ENCODE data around the gene BIN2. TPM values are rescaled to one million over a fixed set of nuclear protein-coding genes. Genes with fewer than 3 reads are reported as not detected.

BIN2 gene
- total RNA-seq, 1 experiment from 2014 or later, result not detected

- H3K27ac Mint-ChIP-seq (ENCODE audit: low read depth, unreplicated experiment), result no peak within 1 kb of the TSS
Observed at GRCh38 chr12:51346581-51346980, 22.6 kb upstream of the BIN2 start, which contains the start of gene CELA1. Gene CELA1 (minus strand): TSS chr12:51346679. CDS start chr12:51346638, 41 bp downstream.

GRCh38 chr12:51345681-51346080 lies 21.7 kb upstream of the BIN2 start:
- Mint-ChIP-seq H3K27ac (ENCODE audit: low read depth, unreplicated experiment) (no peak overlapping the region), H3K27me3 (ENCODE audit: insufficient read depth, unreplicated experiment) (no peaks in the 10 kb centered on the region), H3K4me3 (ENCODE audit: unreplicated experiment) (no peak overlapping the region), H3K36me3 (ENCODE audit: insufficient read depth, unreplicated experiment) (peaks cover 3% of the 10 kb centered on the region), H3K9me3 (ENCODE audit: unreplicated experiment) (no peaks in the 10 kb centered on the region), H3K4me1 (ENCODE audit: insufficient read depth, unreplicated experiment) (peaks cover 4% of the 10 kb centered on the region)
- no peak for DNase-seq (ENCODE audit: unreplicated experiment)
- TF ChIP-seq CTCF (IDR thresholded peaks at IDR 0.05; ENCODE audit: unreplicated experiment), result no peak
- BruUV-seq (replicated peaks), result no TSS peak
- ChIA-PET POLR2A (interaction anchor here (0.6 kb wide), 1 partner anchor 133 kb away, joined by 3 read pairs; no protein-coding TSS in a partner anchor), CTCF (no interaction called here)
- intact Hi-C loops (cut with micrococcal nuclease), result no loop called here

More at GRCh38 chr12:51346581-51346980, 22.6 kb upstream of the BIN2 start, which contains the start of gene CELA1:
- H3K4me1 Mint-ChIP-seq (ENCODE audit: insufficient read depth, unreplicated experiment), result no peaks in the 10 kb centered on the region
- intact Hi-C loops (cut with micrococcal nuclease), result no loop called here
- H3K27me3 Mint-ChIP-seq (ENCODE audit: insufficient read depth, unreplicated experiment), result no peaks in the 10 kb centered on the region
- no TSS peak for BruUV-seq (replicated peaks)
- TF ChIP-seq CTCF (IDR thresholded peaks at IDR 0.05; ENCODE audit: unreplicated experiment), result no peak
- no peak for DNase-seq (ENCODE audit: unreplicated experiment)
- ChIA-PET POLR2A (no interaction called here), CTCF (no interaction called here)
- H3K9me3 Mint-ChIP-seq (ENCODE audit: unreplicated experiment), result no peaks in the 10 kb centered on the region
- H3K4me3 Mint-ChIP-seq (ENCODE audit: unreplicated experiment), result no peak within 1 kb of the TSS
- H3K36me3 Mint-ChIP-seq (ENCODE audit: insufficient read depth, unreplicated experiment), result peaks cover 5% of the 10 kb centered on the region

DNA sequence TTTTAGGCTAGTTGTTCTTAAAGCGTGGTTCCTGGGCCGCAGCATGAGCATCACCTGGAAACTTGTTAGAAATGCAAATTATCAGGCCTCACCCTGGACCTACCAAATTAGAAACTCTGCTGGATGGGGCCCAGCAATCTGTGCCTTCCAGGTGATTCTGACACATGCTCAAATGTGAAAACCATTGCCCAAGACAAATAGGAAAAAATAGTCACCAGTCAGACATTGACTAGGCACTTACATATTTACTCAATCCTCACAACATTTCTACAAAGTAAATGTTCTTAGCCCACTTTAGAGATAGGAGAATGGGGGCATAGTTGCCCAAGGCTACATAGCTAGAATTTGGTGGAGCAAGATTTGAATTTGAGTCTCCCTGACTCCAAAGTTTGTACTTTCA lies 19.2 kb upstream of the BIN2 start:
- no peaks in the 10 kb centered on the region for H3K27me3 Mint-ChIP-seq (ENCODE audit: insufficient read depth, unreplicated experiment)
- no peaks in the 10 kb centered on the region for H3K9me3 Mint-ChIP-seq (ENCODE audit: unreplicated experiment)
- no peaks in the 10 kb centered on the region for H3K36me3 Mint-ChIP-seq (ENCODE audit: insufficient read depth, unreplicated experiment)
- no peak overlapping the region for H3K27ac Mint-ChIP-seq (ENCODE audit: low read depth, unreplicated experiment)
- H3K4me1 Mint-ChIP-seq (ENCODE audit: insufficient read depth, unreplicated experiment), result peaks cover 4% of the 10 kb centered on the region
- ChIA-PET CTCF (interaction anchor here (0.6 to 6.8 kb wide), 6 partner anchors 11 to 699 kb away, joined by 3 to 110 read pairs (median 3); partner anchors contain the start of gene SMAGP), POLR2A (interaction anchor here (5.0 kb wide), 1 partner anchor 73 kb away, joined by 38 read pairs; the partner anchor contains the start of gene SMAGP)
- no peak for TF ChIP-seq CTCF (IDR thresholded peaks at IDR 0.05; ENCODE audit: unreplicated experiment)
- H3K4me3 Mint-ChIP-seq (ENCODE audit: unreplicated experiment), result no peak overlapping the region
- DNase-seq (ENCODE audit: unreplicated experiment), result no peak
- intact Hi-C loops (cut with micrococcal nuclease), result no loop called here
- BruUV-seq (replicated peaks), result no TSS peak

- no TSS peak for BruUV-seq (replicated peaks)
- ChIA-PET POLR2A (interaction anchor here (3.2 to 5.0 kb wide), 2 partner anchors 72 to 103 kb away, joined by 17 to 38 read pairs; partner anchors contain the start of genes DAZAP2 and SMAGP), CTCF (interaction anchor here (0.6 to 6.8 kb wide), 12 partner anchors 8 to 699 kb away, joined by 3 to 110 read pairs (median 4); partner anchors contain the start of genes SLC11A2 and SMAGP)
Observed at GRCh38 chr12:51342416-51342815, 18.4 kb upstream of the BIN2 start.

More at GRCh38 chr12:51342416-51342815, 18.4 kb upstream of the BIN2 start:
- Mint-ChIP-seq H3K4me3 (ENCODE audit: unreplicated experiment) (no peak overlapping the region), H3K27ac (ENCODE audit: low read depth, unreplicated experiment) (no peak overlapping the region), H3K27me3 (ENCODE audit: insufficient read depth, unreplicated experiment) (no peaks in the 10 kb centered on the region), H3K9me3 (ENCODE audit: unreplicated experiment) (no peaks in the 10 kb centered on the region), H3K36me3 (ENCODE audit: insufficient read depth, unreplicated experiment) (no peaks in the 10 kb centered on the region), H3K4me1 (ENCODE audit: insufficient read depth, unreplicated experiment) (peaks cover 4% of the 10 kb centered on the region)
- TF ChIP-seq CTCF (IDR thresholded peaks at IDR 0.05; ENCODE audit: unreplicated experiment), result no peak
- intact Hi-C loops (cut with micrococcal nuclease), result no loop called here
- DNase-seq (ENCODE audit: unreplicated experiment), result no peak
